ENCODE data around the gene PPM1K. TPM values are rescaled to one million over a fixed set of nuclear protein-coding genes. Genes with fewer than 3 reads are reported as not detected.

PPM1K gene
- total RNA-seq, 1 experiment from 2014 or later: 10.4 TPM

DNA sequence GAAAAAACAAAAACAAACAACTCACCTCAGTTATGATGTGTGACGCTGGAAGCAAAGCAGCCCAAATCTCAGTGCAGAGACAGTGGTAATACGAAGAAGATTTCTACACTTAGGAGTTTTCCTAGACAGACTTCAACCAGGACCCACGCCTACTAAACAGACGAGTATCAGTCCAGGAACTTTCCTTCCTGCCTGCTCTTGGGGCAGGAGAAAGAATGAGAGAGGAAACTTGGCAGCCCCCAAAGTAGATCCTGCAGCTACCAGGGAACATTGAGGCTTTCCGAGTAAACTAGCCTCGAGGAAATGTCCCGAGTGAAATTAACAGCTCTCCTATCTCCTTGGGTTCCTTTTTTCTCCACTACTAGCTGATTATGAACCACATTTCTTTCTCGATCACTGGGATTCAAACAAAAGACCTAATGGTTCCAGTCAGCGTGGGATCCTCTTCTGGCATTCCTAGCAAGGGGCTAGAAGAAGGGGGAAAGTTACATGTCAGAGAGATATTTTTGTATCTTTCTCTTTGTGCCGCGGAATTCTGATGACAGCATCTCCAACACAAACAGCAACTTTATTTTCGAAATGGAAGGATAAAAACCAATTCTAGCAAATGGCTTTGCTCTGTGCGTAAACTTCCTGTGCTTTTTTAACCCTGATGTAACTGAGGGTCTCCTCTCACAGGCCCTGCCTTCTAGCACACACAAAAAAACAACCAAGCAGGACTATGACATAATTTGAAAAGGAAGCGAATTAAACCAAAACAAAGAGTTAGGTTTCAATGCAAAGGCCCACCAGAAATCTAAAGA is 53.2 kb downstream of the PPM1K start:
- Histone ChIP-seq H3K23me2 (ENCODE audit: insufficient read length, low read depth, low read length, poor library complexity, severe bottlenecking) (no peaks in the 10 kb centered on the region), H2BK15ac (ENCODE audit: low read depth, low read length) (no peak overlapping the region), H3K79me1 (ENCODE audit: insufficient read depth, low read depth, low read length, poor library complexity, severe bottlenecking) (no peaks in the 10 kb centered on the region), H3K14ac (ENCODE audit: insufficient read depth, low read length) (no peak overlapping the region), H3T11ph (ENCODE audit: low read length) (no peak overlapping the region), H3K9me3 (ENCODE audit: control insufficient read depth, low read depth, low read length) (no peaks in the 10 kb centered on the region), H3K56ac (ENCODE audit: insufficient read length, low read depth, low read length) (no peak overlapping the region), H3K27me3 (ENCODE audit: insufficient read depth, low read length) (no peaks in the 10 kb centered on the region), H2BK120ac (ENCODE audit: low read depth, low read length, poor library complexity, severe bottlenecking) (no peak overlapping the region), H4K20me1 (ENCODE audit: control insufficient read depth, insufficient read depth, insufficient read length) (no peaks in the 10 kb centered on the region), H3K23ac (ENCODE audit: insufficient read length, low read depth, low read length) (no peak overlapping the region), H2BK12ac (ENCODE audit: insufficient read length, low read depth, low read length) (no peak overlapping the region), H4K91ac (ENCODE audit: insufficient read length, low read depth, low read length) (no peak overlapping the region), H3K4ac (ENCODE audit: low read depth, low read length) (no peak overlapping the region), H3K27ac (ENCODE audit: insufficient read length, low read depth, low read length) (peak overlapping the region; percentile 20), H4K5ac (ENCODE audit: insufficient read length, low read depth, low read length) (no peak overlapping the region), H3K4me1 (ENCODE audit: insufficient read depth, low read length) (no peaks in the 10 kb centered on the region; the same call in 1 of the 2 replicates), H3K4me2 (ENCODE audit: insufficient read depth, insufficient read length, low read length) (no peak overlapping the region), H4K8ac (replicated peaks; ENCODE audit: insufficient read length, low read depth, low read length) (no peak overlapping the region), H3K79me2 (ENCODE audit: insufficient read depth, low read length) (no peaks in the 10 kb centered on the region), H2AFZ (ENCODE audit: low read length) (peak overlapping the region; percentile 76), H2AK5ac (ENCODE audit: insufficient read length, low read length) (no peak overlapping the region), H3K9ac (ENCODE audit: extremely low read depth, insufficient read length, low read length) (no peak overlapping the region), H2BK5ac (ENCODE audit: insufficient read length, low read length) (no peak overlapping the region), H3K18ac (ENCODE audit: insufficient read length, low read depth, low read length) (no peak overlapping the region), H2BK20ac (ENCODE audit: low read depth, low read length, poor library complexity, severe bottlenecking) (no peak overlapping the region)
- H3K36me3 Mint-ChIP-seq (ENCODE audit: insufficient read depth in 1 of 3, low read depth in 3 of 3): peaks cover 3 to 7% (median 3%) of the 10 kb centered on the region in 3 experiments; a peak in 4 of 7 replicates
- no peak overlapping the region for H3K4me3 Mint-ChIP-seq
- no peak for DNase-seq
- TF ChIP-seq, protein P1, sequence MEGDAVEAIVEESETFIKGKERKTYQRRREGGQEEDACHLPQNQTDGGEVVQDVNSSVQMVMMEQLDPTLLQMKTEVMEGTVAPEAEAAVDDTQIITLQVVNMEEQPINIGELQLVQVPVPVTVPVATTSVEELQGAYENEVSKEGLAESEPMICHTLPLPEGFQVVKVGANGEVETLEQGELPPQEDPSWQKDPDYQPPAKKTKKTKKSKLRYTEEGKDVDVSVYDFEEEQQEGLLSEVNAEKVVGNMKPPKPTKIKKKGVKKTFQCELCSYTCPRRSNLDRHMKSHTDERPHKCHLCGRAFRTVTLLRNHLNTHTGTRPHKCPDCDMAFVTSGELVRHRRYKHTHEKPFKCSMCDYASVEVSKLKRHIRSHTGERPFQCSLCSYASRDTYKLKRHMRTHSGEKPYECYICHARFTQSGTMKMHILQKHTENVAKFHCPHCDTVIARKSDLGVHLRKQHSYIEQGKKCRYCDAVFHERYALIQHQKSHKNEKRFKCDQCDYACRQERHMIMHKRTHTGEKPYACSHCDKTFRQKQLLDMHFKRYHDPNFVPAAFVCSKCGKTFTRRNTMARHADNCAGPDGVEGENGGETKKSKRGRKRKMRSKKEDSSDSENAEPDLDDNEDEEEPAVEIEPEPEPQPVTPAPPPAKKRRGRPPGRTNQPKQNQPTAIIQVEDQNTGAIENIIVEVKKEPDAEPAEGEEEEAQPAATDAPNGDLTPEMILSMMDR (conservative IDR thresholded peaks at IDR 0.05): no peak
- H3K4me1 Mint-ChIP-seq: peaks cover 0 to 9% of the 10 kb centered on the region in 2 experiments; a peak in 3 of 4 replicates
- H3K27me3 Mint-ChIP-seq (ENCODE audit: low read depth): no peaks in the 10 kb centered on the region
- WGBS (ENCODE audit: extremely low coverage, insufficient read length, low lambda C conversion rate): no CpG with 5 or more reads among the region's 14 CpGs
- peak overlapping the region in 1 of 3 experiments; percentile 10; a peak in 1 of 7 replicates for H3K27ac Mint-ChIP-seq
- H3K9me3 Mint-ChIP-seq: peaks cover 0 to 9% of the 10 kb centered on the region in 2 experiments; a peak in 3 of 5 replicates

All from H9 (cell line).